H9 (cell line): ENCODE measurements around the gene SH3TC2. TPM values are rescaled to one million over a fixed set of nuclear protein-coding genes. Genes with fewer than 3 reads are reported as not detected.

Source experiments
- DNase-seq: peaks from one replicate; pipeline ENCODE4 v3.0.0-alpha.2; 2017
- H2AFZ ChIP-seq: one replicate; pipeline ENCODE4 v1.6.1; 2013; ENCODE audit warnings: mild to moderate bottlenecking, low read length, control low read depth, moderate library complexity
- H2AK5ac ChIP-seq: 2 replicates; pipeline ENCODE4 v1.6.1; 2013; ENCODE audit warnings: low read length, control low read depth, mixed read lengths; ENCODE audit not compliant: insufficient read length
- H2BK120ac ChIP-seq: one replicate; pipeline ENCODE4 v1.6.1; 2013; ENCODE audit warnings: low read depth, mild to moderate bottlenecking, low read length, control low read depth, inconsistent platforms; ENCODE audit not compliant: poor library complexity, severe bottlenecking
- H2BK12ac ChIP-seq: 2 replicates; pipeline ENCODE4 v1.6.1; 2013; ENCODE audit warnings: low read length, control low read depth, mixed read lengths, low read depth; ENCODE audit not compliant: insufficient read length
- H2BK15ac ChIP-seq: 2 replicates; pipeline ENCODE4 v1.6.1; 2013; ENCODE audit warnings: low read depth, low read length, control low read depth
- H2BK20ac ChIP-seq: one replicate; pipeline ENCODE4 v1.6.1; 2013; ENCODE audit warnings: low read depth, mild to moderate bottlenecking, low read length, control low read depth, inconsistent platforms; ENCODE audit not compliant: poor library complexity, severe bottlenecking
- H2BK5ac ChIP-seq: 2 replicates; pipeline ENCODE4 v1.6.1; 2013; ENCODE audit warnings: low read length, control low read depth, mixed read lengths; ENCODE audit not compliant: insufficient read length
- H3K14ac ChIP-seq: 2 replicates; pipeline ENCODE4 v1.6.1; 2013; ENCODE audit warnings: low read length, control low read depth; ENCODE audit not compliant: insufficient read depth
- H3K18ac ChIP-seq: 2 replicates; pipeline ENCODE4 v1.6.1; 2013; ENCODE audit warnings: low read depth, mild to moderate bottlenecking, mixed read lengths, low read length, control low read depth; ENCODE audit not compliant: insufficient read length
- H3K23ac ChIP-seq: 2 replicates; pipeline ENCODE4 v1.6.1; 2013; ENCODE audit warnings: low read length, control low read depth, mixed read lengths, low read depth; ENCODE audit not compliant: insufficient read length
- H3K23me2 ChIP-seq: 2 replicates; pipeline ENCODE4 v1.6.1; 2013; ENCODE audit warnings: low read depth, mild to moderate bottlenecking, mixed read lengths, low read length, control low read depth; ENCODE audit not compliant: insufficient read length, poor library complexity, severe bottlenecking
- H3K27ac ChIP-seq: 2 replicates; pipeline ENCODE4 v1.5.1; 2013; ENCODE audit warnings: low read length, control low read depth, mixed read lengths, low read depth; ENCODE audit not compliant: insufficient read length
- H3K27me3 ChIP-seq: 2 replicates; pipeline ENCODE4 v1.6.1; 2013; ENCODE audit warnings: low read length, control low read depth, inconsistent platforms; ENCODE audit not compliant: insufficient read depth
- H3K4ac ChIP-seq: 2 replicates; pipeline ENCODE4 v1.6.1; 2013; ENCODE audit warnings: low read depth, mild to moderate bottlenecking, control low read depth, inconsistent platforms, low read length, moderate library complexity
- H3K4me1 ChIP-seq: 2 replicates; pipeline ENCODE4 v1.6.1; 2013; ENCODE audit warnings: low read length, control low read depth, inconsistent platforms; ENCODE audit not compliant: insufficient read depth
- H3K4me2 ChIP-seq: 2 replicates; pipeline ENCODE4 v1.6.1; 2013; ENCODE audit warnings: low read length, control low read depth, mixed read lengths; ENCODE audit not compliant: insufficient read length, insufficient read depth
- H3K56ac ChIP-seq: 2 replicates; pipeline ENCODE4 v1.6.1; 2013; ENCODE audit warnings: low read depth, mild to moderate bottlenecking, mixed read lengths, low read length, control low read depth; ENCODE audit not compliant: insufficient read length
- H3K79me1 ChIP-seq: 2 replicates; pipeline ENCODE4 v1.6.1; 2013; ENCODE audit warnings: low read depth, mild to moderate bottlenecking, moderate library complexity, low read length, control low read depth, inconsistent platforms; ENCODE audit not compliant: insufficient read depth, poor library complexity, severe bottlenecking
- H3K79me2 ChIP-seq: 2 replicates; pipeline ENCODE4 v1.6.1; 2013; ENCODE audit warnings: low read length, control low read depth, inconsistent platforms; ENCODE audit not compliant: insufficient read depth
- H3K9ac ChIP-seq: 2 replicates; pipeline ENCODE4 v1.6.1; 2013; ENCODE audit warnings: low read length, control low read depth, mixed read lengths; ENCODE audit not compliant: insufficient read length; ENCODE audit errors: extremely low read depth
- H3K9me3 ChIP-seq: one replicate; pipeline ENCODE4 v1.6.1; 2013; ENCODE audit warnings: low read depth, low read length, inconsistent platforms; ENCODE audit not compliant: control insufficient read depth
- H3T11ph ChIP-seq: one replicate; pipeline ENCODE4 v1.6.1; 2013; ENCODE audit warnings: mild to moderate bottlenecking, low read length, control low read depth, inconsistent platforms
- H4K20me1 ChIP-seq: one replicate; pipeline ENCODE4 v1.6.1; 2013; ENCODE audit not compliant: control insufficient read depth, insufficient read length, insufficient read depth
- H4K5ac ChIP-seq: 2 replicates; pipeline ENCODE4 v1.6.1; 2013; ENCODE audit warnings: low read depth, mild to moderate bottlenecking, mixed read lengths, low read length, control low read depth; ENCODE audit not compliant: insufficient read length
- H4K8ac ChIP-seq: replicated peaks from 2 replicates; pipeline ENCODE4 v1.6.1; 2013; ENCODE audit warnings: low read length, control low read depth, mixed read lengths, low read depth; ENCODE audit not compliant: insufficient read length
- H4K91ac ChIP-seq: 2 replicates; pipeline ENCODE4 v1.6.1; 2013; ENCODE audit warnings: low read depth, mild to moderate bottlenecking, moderate library complexity, mixed read lengths, low read length, control low read depth; ENCODE audit not compliant: insufficient read length
- H3K27ac Mint-ChIP-seq, 3 experiments: 2 replicates in 2 of 3; 3 replicates in 1 of 3; pipeline ENCODE4 v1.8.0; 2020 to 2021; ENCODE audit warnings: mixed read lengths in 3 of 3, mild to moderate bottlenecking in 1 of 3, moderate library complexity in 1 of 3
- H3K27me3 Mint-ChIP-seq: 2 replicates; pipeline ENCODE4 v1.8.0; 2021; ENCODE audit warnings: low read depth, mild to moderate bottlenecking, moderate library complexity, mixed read lengths
- H3K36me3 Mint-ChIP-seq, 3 experiments: 2 replicates in 2 of 3; 3 replicates in 1 of 3; pipeline ENCODE4 v1.8.0; 2020 to 2021; ENCODE audit warnings: low read depth in 3 of 3, mixed read lengths in 3 of 3; ENCODE audit not compliant: insufficient read depth in 1 of 3
- H3K4me1 Mint-ChIP-seq, 2 experiments: 2 replicates each; pipeline ENCODE4 v1.8.0; 2020; ENCODE audit warnings: mixed read lengths in 2 of 2
- H3K4me3 Mint-ChIP-seq, 2 experiments: 2 replicates in 1 of 2; 3 replicates in 1 of 2; pipeline ENCODE4 v1.8.0; 2020 to 2021; ENCODE audit warnings: mild to moderate bottlenecking in 2 of 2, mixed read lengths in 2 of 2, moderate library complexity in 1 of 2
- H3K9me3 Mint-ChIP-seq, 2 experiments: 2 replicates in 1 of 2; 3 replicates in 1 of 2; pipeline ENCODE4 v1.8.0; 2020; ENCODE audit warnings: mild to moderate bottlenecking in 2 of 2, mixed read lengths in 2 of 2, moderate library complexity in 1 of 2
- CTCF ChIP-seq: fragments of 200-600 bp; sonication (generic); conservative IDR thresholded peaks from 3 replicates; pipeline ENCODE4 v1.8.0; 2021; ENCODE audit warnings: antibody characterized with exemption, mild to moderate bottlenecking
- WGBS: extraction: QIAGEN DNeasy Blood & Tissue Kit; methylation state at CpG from one replicate; pipeline ENCODE4 v1.1.7; 2013; ENCODE audit warnings: missing lambda C conversion rate, low lambda C conversion rate, mixed read lengths; ENCODE audit not compliant: insufficient read length; ENCODE audit errors: extremely low coverage; 5-methylcytosine and 5-hydroxymethylcytosine counted together
- total RNA-seq: library from RNA; stranded (reverse); gene quantifications from 2 replicates; pipeline ENCODE4 v1.2.1, GENCODE V29; 2021

The SH3TC2 gene
- total RNA-seq, 1 experiment from 2014 or later, result not detected

- H3K79me1 ChIP-seq, result no peaks in the 10 kb centered on the region
- no peak overlapping the region for H2BK15ac ChIP-seq
- no peaks in the 10 kb centered on the region for H3K23me2 ChIP-seq
- H3K36me3 Mint-ChIP-seq, result no peaks in the 10 kb centered on the region
- TF ChIP-seq CTCF, result no peak
- no peak overlapping the region for H3T11ph ChIP-seq
- H2AK5ac ChIP-seq, result no peak overlapping the region
- H2AFZ ChIP-seq, result no peak overlapping the region
- no peaks in the 10 kb centered on the region; the same call in none of the 2 replicates for H3K27me3 Mint-ChIP-seq
- H3K14ac ChIP-seq, result no peak overlapping the region
- H3K9me3 Mint-ChIP-seq, result no peaks in the 10 kb centered on the region
- H3K4me3 Mint-ChIP-seq, result no peak overlapping the region
- H2BK20ac ChIP-seq, result no peak overlapping the region
- no peaks in the 10 kb centered on the region for H3K4me1 ChIP-seq
- no peaks in the 10 kb centered on the region for H3K9me3 ChIP-seq
- H2BK12ac ChIP-seq, result no peak overlapping the region
- no peak overlapping the region for H4K91ac ChIP-seq
- no CpG with 5 or more reads among the region's 4 CpGs for WGBS
- H2BK5ac ChIP-seq, result no peak overlapping the region
- H4K20me1 ChIP-seq, result no peaks in the 10 kb centered on the region
- H3K27me3 ChIP-seq, result no peaks in the 10 kb centered on the region
- H4K8ac ChIP-seq, result no peak overlapping the region
- no peaks in the 10 kb centered on the region for H3K79me2 ChIP-seq
- DNase-seq, result no peak
- H3K23ac ChIP-seq, result no peak overlapping the region
- H3K4me1 Mint-ChIP-seq, result no peaks in the 10 kb centered on the region
- H3K4ac ChIP-seq, result no peak overlapping the region
- no peak overlapping the region for H3K4me2 ChIP-seq
- H3K9ac ChIP-seq, result no peak overlapping the region
- H3K18ac ChIP-seq, result no peak overlapping the region
- no peak overlapping the region for H3K56ac ChIP-seq
- no peak overlapping the region for H3K27ac Mint-ChIP-seq
- no peak overlapping the region for H2BK120ac ChIP-seq
- H4K5ac ChIP-seq, result no peak overlapping the region
- H3K27ac ChIP-seq, result no peak overlapping the region
Observed at GRCh38 chr5:149110406-149110805, 47.5 kb upstream of the SH3TC2 start.
